HUES48 (cell line): ENCODE results near the gene TMEM43.

ENCODE experiments used
- H3K27ac ChIP-seq: one replicate; pipeline ENCODE4 v1.7.0; 2013; ENCODE audit warnings: low read depth, low read length, inconsistent platforms
- H3K27me3 ChIP-seq: 2 replicates; pipeline ENCODE4 v1.6.1; 2013; ENCODE audit warnings: mild to moderate bottlenecking, low read length; ENCODE audit not compliant: control insufficient read depth, insufficient read depth
- H3K36me3 ChIP-seq: 2 replicates; pipeline ENCODE4 v1.6.1; 2013; ENCODE audit warnings: low read length; ENCODE audit not compliant: control insufficient read depth, insufficient read depth
- H3K4me1 ChIP-seq: 2 replicates; pipeline ENCODE4 v1.6.1; 2013; ENCODE audit warnings: mild to moderate bottlenecking, low read length; ENCODE audit not compliant: control insufficient read depth, insufficient read depth
- H3K4me3 ChIP-seq: 2 replicates; pipeline ENCODE4 v1.5.1; 2013; ENCODE audit warnings: mild to moderate bottlenecking, low read depth, low read length
- H3K9ac ChIP-seq: 2 replicates; pipeline ENCODE4 v1.6.1; 2013; ENCODE audit warnings: mild to moderate bottlenecking, low read depth, low read length, moderate library complexity
- H3K9me3 ChIP-seq: 2 replicates; pipeline ENCODE4 v1.6.1; 2013; ENCODE audit warnings: low read length; ENCODE audit not compliant: control insufficient read depth, insufficient read depth

Gene TMEM43

GRCh38 chr3:14123308-14124222 lies 1.3 kb upstream of the TMEM43 start:
- peaks cover 39% of the 10 kb centered on the region for H3K36me3 ChIP-seq
- peak overlapping the region; percentile 99 for H3K4me3 ChIP-seq
- H3K9ac ChIP-seq = peak overlapping the region; percentile 71
- no peaks in the 10 kb centered on the region for H3K27me3 ChIP-seq
- peak overlapping the region; percentile 67 for H3K27ac ChIP-seq
- H3K4me1 ChIP-seq = peaks cover 17% of the 10 kb centered on the region
- H3K9me3 ChIP-seq = no peaks in the 10 kb centered on the region

GRCh38 chr3:14124223-14124614 lies 633 bp upstream of the TMEM43 start:
- peaks cover 41% of the 10 kb centered on the region for H3K36me3 ChIP-seq

GRCh38 chr3:14125193-14126016 lies 553 bp downstream of the TMEM43 start:
- Histone ChIP-seq H3K9me3 (no peaks in the 10 kb centered on the region), H3K27ac (peak overlapping the region; percentile 86), H3K4me1 (peaks cover 17% of the 10 kb centered on the region), H3K9ac (peak overlapping the region; percentile 84), H3K4me3 (peak overlapping the region; percentile 99), H3K27me3 (no peaks in the 10 kb centered on the region), H3K36me3 (peaks cover 42% of the 10 kb centered on the region)

More at GRCh38 chr3:14124223-14124614, 633 bp upstream of the TMEM43 start:
- H3K27me3 ChIP-seq = no peaks in the 10 kb centered on the region
- H3K9ac ChIP-seq = peak overlapping the region; percentile 71
- no peaks in the 10 kb centered on the region for H3K9me3 ChIP-seq
- H3K27ac ChIP-seq = peak overlapping the region; percentile 67
- H3K4me1 ChIP-seq = peaks cover 17% of the 10 kb centered on the region
- peak overlapping the region; percentile 99 for H3K4me3 ChIP-seq

DNA sequence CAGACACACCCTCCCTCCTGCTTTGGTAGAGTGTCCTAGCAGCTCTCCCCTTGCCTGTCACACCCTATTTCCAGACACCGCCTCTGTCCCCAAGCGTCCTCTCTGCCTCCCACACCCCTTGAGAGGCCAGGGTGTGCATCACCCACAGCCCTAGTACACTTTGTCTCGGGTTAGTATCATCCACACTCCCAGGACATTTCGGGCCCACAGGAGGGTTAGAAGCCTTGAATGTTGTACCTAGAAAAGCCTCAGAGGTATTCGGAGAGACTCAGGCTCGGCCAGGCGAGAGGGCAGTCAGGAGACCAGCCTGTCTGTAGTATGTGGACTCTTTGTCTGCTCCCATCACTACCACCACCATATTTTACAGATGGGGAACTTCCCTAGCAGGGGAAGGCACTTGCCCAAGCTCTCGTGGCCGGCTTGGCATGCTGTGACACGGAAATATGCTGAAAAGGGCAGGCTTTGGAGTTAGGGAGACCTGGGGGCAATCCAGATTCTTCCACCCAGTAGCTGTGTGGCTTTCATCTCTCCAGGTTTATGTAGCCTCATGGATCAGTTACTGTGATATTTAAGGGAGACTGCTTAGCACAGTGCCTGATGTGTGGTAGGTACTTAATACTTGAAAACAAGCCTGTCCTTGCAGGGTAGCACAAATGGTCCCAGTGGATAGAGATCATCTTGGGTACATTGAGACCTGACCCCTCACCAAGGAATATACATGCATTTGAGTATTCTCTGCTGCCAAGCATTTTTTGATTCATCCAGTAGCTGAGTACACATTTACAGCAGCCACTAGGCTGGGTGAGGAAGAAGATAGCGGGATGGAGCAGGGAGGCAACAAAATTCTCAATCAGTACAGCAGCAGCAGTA lies 1.4 kb downstream of the TMEM43 start:
- Histone ChIP-seq H3K9ac (no peak overlapping the region), H3K27ac (no peak overlapping the region), H3K36me3 (peaks cover 42% of the 10 kb centered on the region), H3K27me3 (no peaks in the 10 kb centered on the region), H3K9me3 (no peaks in the 10 kb centered on the region), H3K4me3 (peak overlapping the region; percentile 99), H3K4me1 (peaks cover 17% of the 10 kb centered on the region)

DNA sequence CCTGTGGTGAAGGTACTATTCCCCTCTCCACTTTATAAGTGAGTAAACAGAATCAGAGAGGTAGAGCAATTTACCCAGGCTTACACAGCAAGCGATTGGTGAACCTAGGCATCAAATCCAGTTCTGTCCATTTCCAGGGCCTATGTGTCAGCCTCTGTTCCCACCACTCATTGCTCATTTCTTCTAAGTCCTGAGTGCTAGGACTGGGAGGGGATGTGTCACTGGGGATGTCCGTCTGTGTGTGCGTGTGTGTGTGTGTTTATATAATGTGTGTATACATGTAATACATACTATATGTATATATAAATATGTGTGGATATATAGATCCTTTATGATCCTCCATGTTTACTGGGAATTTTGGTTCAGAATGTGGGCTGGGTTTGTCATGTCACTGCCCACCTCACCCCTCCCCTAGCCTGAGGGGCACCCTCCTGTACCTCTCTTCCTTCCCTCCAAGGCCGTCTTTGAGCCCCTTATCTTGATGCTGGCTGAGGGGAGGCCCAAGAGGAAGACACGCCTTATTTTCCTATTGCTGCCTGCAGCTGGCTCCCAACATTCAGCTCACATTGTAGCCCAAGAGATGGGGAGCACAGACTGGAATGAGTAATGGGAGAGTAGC lies 2.1 kb downstream of the TMEM43 start:
- Histone ChIP-seq H3K27me3 (no peaks in the 10 kb centered on the region), H3K4me1 (peaks cover 17% of the 10 kb centered on the region), H3K27ac (no peak overlapping the region), H3K9ac (no peak overlapping the region), H3K9me3 (no peaks in the 10 kb centered on the region), H3K36me3 (peaks cover 42% of the 10 kb centered on the region), H3K4me3 (no peak overlapping the region)

GRCh38 chr3:14127516-14128161 lies 2.8 kb downstream of the TMEM43 start:
- H3K27me3 ChIP-seq = no peaks in the 10 kb centered on the region
- H3K9me3 ChIP-seq = no peaks in the 10 kb centered on the region
- H3K4me1 ChIP-seq = peaks cover 17% of the 10 kb centered on the region
- H3K4me3 ChIP-seq = no peak overlapping the region
- no peak overlapping the region for H3K9ac ChIP-seq
- no peak overlapping the region for H3K27ac ChIP-seq
- peaks cover 48% of the 10 kb centered on the region for H3K36me3 ChIP-seq

- H3K4me3 ChIP-seq = no peak overlapping the region
- no peak overlapping the region for H3K27ac ChIP-seq
- H3K9me3 ChIP-seq = no peaks in the 10 kb centered on the region
- no peaks in the 10 kb centered on the region for H3K27me3 ChIP-seq
- peaks cover 7% of the 10 kb centered on the region for H3K4me1 ChIP-seq
- H3K9ac ChIP-seq = no peak overlapping the region
- H3K36me3 ChIP-seq = peaks cover 58% of the 10 kb centered on the region
Observed at GRCh38 chr3:14128724-14129123, 3.9 kb downstream of the TMEM43 start.

DNA sequence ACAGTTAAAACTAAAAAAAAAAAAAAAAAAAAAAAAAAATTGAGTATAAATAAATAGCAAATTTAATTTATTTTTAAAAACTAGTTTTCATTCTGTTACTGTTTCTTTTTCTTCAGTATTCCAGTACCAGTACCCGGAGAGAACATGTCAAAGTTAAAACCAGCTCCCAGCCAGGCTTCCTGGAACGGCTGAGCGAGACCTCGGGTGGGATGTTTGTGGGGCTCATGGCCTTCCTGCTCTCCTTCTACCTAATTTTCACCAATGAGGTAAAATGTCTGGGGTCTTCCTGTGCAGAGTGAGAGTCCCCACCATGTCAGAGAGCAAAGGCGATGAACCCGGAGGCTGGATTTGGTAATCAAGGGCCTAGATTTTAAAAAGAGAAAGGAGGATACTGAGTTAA lies 4.4 kb downstream of the TMEM43 start:
- peaks cover 64% of the 10 kb centered on the region for H3K36me3 ChIP-seq

DNA sequence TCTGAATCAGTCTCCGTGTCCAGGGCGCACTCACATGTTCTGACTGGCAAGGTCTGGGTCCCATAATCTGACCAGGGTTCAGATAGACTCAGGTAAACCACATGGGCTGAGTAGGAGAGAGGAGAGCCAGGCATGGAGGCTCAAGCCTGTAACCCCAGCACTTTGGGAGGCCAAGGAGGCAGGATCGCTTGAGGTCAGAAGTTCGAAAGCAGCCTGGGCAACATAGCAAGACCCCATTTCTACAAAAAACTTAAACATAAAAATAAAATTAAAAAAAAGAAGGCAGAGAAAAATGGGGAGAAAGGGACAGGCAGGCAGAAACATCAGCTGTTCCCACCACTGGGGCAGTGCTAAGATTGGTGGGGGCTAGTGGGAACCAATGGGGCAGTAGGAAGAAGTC lies 5.4 kb downstream of the TMEM43 start:
- Histone ChIP-seq H3K9me3 (no peaks in the 10 kb centered on the region), H3K4me3 (no peak overlapping the region), H3K4me1 (peaks cover 5% of the 10 kb centered on the region; the same call in 1 of the 2 replicates), H3K27ac (no peak overlapping the region), H3K27me3 (no peaks in the 10 kb centered on the region), H3K36me3 (peaks cover 73% of the 10 kb centered on the region), H3K9ac (no peak overlapping the region)

More for the DNA sequence above, 4.4 kb downstream of the TMEM43 start:
- H3K4me3 ChIP-seq = no peak overlapping the region
- H3K4me1 ChIP-seq = peaks cover 5% of the 10 kb centered on the region; the same call in 1 of the 2 replicates
- no peak overlapping the region for H3K27ac ChIP-seq
- H3K9ac ChIP-seq = no peak overlapping the region
- no peaks in the 10 kb centered on the region for H3K27me3 ChIP-seq
- no peaks in the 10 kb centered on the region for H3K9me3 ChIP-seq

DNA sequence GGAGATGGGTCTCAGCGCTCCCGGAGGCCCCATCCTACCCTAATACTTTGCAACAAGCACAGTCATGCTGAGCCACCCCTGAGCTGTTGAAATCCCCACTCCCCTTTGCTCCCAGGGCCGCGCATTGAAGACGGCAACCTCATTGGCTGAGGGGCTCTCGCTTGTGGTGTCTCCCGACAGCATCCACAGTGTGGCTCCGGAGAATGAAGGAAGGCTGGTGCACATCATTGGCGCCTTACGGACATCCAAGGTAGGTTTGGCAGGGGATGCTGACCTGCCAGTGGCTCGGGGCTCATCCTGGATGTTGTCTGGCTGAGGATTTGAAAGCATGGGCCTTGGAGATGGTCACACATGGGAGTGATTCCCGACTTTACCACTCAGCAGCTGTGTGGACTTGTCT lies 5.9 kb downstream of the TMEM43 start:
- peaks cover 78% of the 10 kb centered on the region for H3K36me3 ChIP-seq
- H3K9me3 ChIP-seq = no peaks in the 10 kb centered on the region
- no peaks in the 10 kb centered on the region for H3K27me3 ChIP-seq
- H3K9ac ChIP-seq = no peak overlapping the region
- H3K4me3 ChIP-seq = no peak overlapping the region
- peaks cover 5% of the 10 kb centered on the region; the same call in 1 of the 2 replicates for H3K4me1 ChIP-seq
- H3K27ac ChIP-seq = no peak overlapping the region
